HG03521 (cell line): ENCODE measurements around the gene PEDS1.
"Not testable (repeated sequence)": the region's sequence is repeated elsewhere in the genome, so short reads cannot be mapped to it uniquely, and the experiment has no call there.

Source experiments
- ATAC-seq: cut with Tn5 transposase; IDR thresholded peaks from one replicate; pipeline ENCODE4 v1.9.1; 2021; ENCODE audit warnings: mild to moderate bottlenecking, moderate library complexity; ENCODE audit not compliant: unreplicated experiment

PEDS1 gene

GRCh38 chr20:50190251-50191064 is 36.9 kb upstream of the PEDS1 start, which contains the start of gene CEBPB:
Gene CEBPB (plus strand): TSS chr20:50190830. CDS start chr20:50191034, 204 bp downstream.
- ATAC-seq: peak; percentile 41

GRCh38 chr20:50189681-50190250 is 36.2 kb upstream of the PEDS1 start:
- ATAC-seq: no peak

- ATAC-seq: no peak
These were observed 35.6 kb upstream of the PEDS1 start for GRCh38 chr20:50188879-50189680.

DNA sequence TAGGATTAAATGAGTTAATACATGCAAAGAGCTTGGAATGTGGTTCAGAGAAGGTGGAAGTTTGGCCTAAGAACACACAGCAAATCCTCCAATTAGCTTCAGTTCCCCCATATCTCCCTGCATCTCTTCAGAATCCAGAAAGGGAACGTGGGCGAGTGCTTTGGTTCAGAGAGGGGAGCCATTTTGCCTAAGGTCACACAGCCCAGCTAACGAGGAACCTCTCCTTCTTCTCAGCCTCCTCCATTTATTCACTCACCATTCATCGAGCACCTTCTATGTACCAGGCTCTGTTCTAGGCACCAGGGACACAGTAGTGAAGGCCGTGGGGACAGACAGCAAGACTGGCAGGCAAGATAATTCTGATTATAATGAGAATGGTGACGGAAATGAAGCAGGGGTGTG is 34.8 kb upstream of the PEDS1 start:
- ATAC-seq: no peak

DNA sequence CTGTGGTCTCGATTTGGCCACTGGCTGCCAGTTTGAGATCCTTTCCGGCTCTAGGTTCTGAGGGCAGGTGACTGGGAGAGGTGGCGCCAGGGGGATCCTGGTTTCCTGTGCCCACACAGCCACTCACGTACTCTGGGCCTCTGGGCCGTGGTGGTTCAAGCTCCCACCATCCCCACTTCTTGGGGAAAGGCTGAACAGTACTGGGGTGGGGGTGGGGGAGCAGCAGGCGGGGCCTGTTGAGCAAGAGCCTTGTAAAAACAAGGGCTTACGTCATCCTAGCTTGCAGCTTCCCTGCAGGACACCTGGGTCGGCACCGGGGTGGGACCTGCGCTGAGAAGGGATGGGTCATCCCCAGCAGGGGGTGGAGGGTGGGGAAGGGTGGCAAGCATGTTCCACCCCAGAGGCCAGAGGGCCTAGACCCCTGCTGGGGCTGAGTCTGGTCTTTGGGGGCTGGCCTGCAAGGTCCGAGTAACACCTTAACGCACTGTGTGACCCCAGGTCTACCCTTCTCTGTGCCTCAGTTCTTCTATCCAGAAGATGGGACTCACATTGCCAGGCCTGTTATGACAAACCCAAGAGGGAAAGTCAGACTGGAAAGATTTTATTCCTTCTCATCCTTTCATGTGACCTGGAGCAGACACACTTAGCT is 34.0 kb upstream of the PEDS1 start:
- no peak for ATAC-seq

DNA sequence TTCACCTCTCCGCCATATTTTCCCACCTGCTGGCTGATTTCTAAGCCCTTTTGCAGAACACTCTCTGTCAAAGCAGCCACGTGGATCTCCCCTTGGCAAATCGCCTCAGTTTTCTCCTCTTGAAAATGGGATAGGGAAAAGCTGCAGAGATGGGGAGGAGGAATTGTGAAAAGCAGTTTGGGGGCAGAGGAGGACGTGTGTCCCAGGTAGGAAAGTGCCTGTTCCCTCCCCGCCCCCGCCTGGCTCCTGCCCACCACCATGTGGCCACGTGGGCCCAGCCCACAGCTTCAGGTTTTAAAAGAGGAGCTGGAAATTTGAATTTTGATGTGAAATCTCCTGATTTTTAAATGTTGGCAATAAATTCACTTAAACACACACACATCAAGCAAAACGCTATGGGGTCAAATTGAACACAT is 33.5 kb upstream of the PEDS1 start:
- no peak for ATAC-seq

DNA sequence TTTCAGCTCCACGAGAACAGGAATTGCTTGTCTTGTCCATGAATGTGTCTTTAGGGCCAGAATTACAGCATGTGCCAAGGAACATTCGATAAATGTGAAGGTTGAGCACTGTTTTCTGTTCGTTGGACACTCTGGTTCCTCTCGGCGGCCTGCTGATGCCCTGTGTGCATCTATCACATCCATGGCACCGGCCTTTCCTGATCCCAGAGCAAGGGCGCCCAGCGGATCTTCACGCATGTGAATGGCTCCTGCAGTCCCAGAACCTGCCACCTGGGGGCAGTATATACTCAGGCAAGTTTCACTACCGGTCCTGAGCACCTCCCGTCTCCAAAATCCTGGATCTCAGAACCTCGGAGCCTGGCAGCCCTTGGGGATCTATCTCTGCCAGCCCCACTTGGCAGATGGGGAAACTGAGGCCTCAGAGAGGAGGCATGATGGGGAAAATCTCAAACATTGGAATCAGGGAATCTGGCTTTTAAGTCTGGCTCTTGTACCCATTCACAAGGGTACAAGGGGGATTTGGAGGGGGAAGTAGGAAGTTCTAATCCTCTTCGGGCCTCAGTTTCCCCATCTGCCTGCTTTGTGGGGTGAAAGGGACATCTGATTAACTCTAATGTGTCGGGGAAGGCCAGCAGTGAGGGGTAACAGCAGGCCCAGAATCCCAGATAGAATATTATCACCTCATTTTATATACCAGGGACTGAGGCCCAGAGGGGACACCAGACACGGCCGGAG is 32.8 kb upstream of the PEDS1 start:
- ATAC-seq: no peak

DNA sequence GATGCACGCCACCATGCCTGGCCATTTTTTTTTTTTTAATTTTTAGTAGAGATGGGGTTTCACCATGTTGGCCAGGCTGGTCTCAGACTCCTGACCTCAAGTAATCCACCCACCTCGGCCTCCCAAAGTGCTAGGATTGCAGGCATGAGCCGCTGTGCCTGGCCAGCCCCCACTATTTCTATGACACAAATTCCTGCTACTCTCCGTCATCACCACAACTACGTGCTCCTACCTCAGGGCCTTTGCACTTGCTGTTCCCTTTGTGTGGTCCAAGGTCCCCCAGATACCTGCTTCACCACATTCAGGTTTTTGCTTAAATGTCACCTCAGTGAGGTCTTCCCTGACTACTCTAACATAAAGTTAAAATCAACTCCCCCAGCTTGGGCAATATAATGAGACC is 31.9 kb upstream of the PEDS1 start:
- no peak for ATAC-seq

GRCh38 chr20:50182346-50182745 is 28.8 kb upstream of the PEDS1 start:
- no peak for ATAC-seq

DNA sequence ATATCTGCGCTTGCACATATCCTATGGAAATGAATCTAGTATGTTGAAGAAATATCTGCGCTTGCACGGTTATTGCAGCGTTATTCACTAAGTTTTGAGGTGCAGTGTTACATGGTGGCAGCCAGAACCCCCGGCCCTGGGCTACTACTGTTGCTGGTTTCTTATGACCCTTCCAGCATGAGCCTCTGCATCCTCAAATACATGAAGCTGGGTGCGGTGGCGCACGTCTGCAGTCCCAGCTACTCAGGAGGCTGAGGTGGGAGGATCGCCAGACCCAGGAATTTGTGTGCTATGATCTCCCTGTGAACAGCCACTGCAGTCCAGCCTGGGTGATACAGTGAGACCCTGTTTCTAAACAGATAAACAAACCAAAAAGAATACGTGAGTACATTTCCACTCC is 27.8 kb upstream of the PEDS1 start:
- ATAC-seq: no peak

GRCh38 chr20:50178672-50179071 is 25.1 kb upstream of the PEDS1 start:
- not testable (repeated sequence) for ATAC-seq

DNA sequence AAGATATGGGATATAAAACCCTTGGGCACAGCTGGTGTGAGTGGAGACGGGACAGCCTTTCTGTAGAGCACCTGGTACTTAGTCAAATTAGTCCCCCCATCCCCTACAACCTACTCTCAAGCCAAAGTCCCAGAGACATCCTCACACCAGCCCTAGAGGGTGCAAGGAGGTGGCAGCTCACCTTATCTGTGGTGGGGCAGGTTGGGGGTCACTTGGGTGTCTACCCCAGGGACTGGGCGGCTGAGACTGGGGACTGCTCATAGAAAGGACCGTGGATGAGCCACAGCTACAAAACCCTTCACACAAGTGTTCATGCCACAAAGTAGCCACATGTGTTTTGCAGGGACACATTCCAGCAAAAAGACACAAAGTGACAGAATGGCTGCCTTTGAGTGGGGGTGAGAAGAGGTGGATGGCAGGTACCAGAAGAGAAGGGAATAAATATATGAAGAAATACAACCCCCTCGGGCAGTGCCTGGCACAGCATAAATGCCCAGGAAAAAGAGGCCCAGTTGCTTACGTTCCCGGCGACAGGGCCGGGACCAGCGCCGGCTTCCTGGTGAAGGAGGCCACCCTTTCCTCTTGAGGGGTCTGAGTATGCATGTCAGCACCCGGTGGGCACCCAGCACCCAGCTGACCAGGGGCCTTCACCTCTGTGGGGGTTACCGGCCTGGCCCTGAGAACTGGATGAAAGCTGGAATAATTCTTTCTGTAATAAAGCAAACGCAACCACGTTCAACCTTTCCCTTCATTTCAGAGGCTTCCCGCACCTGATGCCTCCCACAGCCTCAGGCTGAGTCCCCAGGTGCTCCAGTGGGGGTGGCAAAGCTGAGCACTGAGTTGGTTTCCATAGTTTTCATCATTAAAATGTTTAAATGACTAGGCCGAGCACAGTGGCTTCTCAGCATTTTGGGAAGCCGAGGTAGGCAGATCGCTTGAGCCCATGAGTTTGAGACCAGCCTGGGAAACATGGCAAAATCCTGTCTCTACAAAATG is 22.7 kb upstream of the PEDS1 start:
- no peak for ATAC-seq

DNA sequence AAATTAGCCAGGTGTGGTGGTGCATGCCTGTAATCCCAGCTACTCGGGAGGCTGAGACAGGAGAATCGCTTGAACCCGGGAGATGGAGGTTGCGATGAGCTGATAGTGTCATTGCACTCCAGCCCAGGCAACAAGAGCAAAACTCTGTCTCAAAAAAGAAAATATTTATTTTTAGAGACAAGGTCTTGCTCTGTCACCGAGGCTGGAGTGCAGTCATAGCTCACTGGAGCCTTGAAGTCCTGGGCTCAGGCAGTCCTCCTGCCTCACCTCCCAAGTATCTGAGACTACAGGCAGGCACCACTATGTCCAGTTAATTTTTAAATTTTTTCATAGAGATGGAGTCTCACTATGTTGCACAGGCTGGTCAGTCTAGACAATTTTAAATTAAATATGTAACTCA is 20.9 kb upstream of the PEDS1 start:
- ATAC-seq: no peak

DNA sequence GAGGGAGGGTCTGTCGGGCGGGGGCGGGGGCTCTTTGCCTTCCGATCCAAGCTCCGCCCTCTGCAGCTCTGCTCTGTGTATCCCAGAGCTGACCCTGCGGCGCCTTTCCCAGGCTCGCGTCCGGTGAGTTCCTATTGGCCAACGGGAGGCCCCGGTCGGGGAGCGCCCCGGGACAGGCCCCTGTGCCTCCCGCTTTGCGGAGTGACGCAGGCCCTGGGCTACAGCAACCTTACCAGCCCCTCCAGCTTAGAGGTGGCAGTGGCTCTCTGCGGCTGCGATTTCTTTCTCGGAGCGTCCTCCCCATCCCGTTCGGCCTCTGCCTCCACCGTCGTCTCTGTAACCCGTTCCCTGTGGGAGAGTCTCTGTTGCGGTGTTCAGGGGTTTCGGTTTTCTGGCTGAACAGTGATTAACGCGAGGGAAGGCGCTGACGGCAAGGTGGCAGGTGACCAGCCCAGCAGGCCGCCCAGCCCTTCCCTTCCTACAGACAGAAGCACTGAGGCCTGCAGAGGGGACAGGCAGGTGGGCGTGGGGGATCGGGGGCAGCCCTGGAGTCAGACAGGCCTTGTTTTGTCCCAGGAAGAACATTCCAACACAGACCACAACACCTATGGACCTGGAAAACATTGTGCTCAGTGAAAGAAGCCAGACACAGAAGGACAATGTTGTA is 19.0 kb upstream of the PEDS1 start:
- no peak for ATAC-seq

DNA sequence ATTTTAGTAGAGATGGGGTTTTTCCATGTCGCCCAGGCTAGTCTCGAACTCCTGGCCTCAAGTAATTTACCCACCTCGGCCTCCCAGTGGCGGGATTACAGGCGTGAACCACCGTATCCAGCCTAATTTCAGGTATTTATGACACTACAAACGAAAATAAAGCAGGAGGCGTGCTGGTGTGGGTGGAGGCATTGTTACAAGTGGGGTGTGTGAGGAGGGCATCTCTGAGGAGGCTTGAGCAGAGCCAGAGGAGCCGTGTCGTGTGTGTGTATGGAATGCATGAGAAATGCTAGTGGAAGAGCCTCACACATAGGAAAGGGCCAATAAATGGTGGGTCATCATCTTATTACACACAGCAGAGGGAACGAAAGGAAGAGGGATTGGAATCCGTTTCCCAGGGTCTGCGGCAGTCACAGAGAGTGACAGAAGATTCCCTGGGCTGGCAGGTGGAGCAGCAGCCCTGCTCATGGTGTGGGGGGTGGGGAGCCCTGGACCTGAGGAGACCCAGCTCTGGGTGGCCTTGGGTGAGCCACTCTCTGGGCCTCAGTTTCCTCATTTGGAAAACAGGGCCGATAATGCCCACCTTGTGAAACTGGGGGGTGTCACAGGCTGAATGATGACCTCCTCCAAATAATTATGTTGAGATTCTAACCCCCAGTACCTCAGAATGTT is 17.2 kb upstream of the PEDS1 start:
- no peak for ATAC-seq

DNA sequence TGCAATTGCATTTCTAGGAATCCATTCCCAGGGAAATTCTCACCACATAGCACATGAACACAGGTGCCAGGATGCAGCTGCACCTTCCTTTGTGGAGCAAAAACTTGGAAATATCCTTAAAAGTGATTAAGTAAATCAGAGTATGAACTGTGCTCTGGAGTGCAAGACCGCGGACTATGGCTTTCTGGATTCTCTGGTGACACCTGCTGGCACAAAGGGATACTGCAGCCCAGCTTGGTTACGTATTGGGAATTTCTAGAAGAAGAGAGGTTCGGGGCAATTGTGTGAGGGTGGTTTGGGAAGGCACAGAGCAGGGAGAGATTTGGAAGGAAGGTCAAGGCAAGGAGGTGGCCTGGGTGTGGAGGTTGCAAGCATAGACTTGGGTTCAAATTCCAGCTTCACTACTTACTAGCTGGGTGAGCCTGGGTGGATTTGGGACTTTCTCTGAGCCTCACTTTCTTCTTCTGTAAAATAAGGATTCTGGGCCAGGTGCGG is 15.9 kb upstream of the PEDS1 start:
- ATAC-seq: no peak

- no peak for ATAC-seq
These were observed 12.4 kb upstream of the PEDS1 start for GRCh38 chr20:50165684-50166554.
